HG03575 (cell line): ENCODE data around the gene CCR7.
"Not testable (repeated sequence)": the region's sequence is repeated elsewhere in the genome, so short reads cannot be mapped to it uniquely, and the experiment has no call there.

Experiments
- ATAC-seq: cut with Tn5 transposase; IDR thresholded peaks from one replicate; pipeline ENCODE4 v1.9.1; 2021; ENCODE audit not compliant: unreplicated experiment, insufficient number of reproducible peaks, low FRiP score; ENCODE audit errors: extremely low read depth

The CCR7 gene

GRCh38 chr17:40598301-40598618 is 33.0 kb upstream of the CCR7 start:
- no peak for ATAC-seq

DNA sequence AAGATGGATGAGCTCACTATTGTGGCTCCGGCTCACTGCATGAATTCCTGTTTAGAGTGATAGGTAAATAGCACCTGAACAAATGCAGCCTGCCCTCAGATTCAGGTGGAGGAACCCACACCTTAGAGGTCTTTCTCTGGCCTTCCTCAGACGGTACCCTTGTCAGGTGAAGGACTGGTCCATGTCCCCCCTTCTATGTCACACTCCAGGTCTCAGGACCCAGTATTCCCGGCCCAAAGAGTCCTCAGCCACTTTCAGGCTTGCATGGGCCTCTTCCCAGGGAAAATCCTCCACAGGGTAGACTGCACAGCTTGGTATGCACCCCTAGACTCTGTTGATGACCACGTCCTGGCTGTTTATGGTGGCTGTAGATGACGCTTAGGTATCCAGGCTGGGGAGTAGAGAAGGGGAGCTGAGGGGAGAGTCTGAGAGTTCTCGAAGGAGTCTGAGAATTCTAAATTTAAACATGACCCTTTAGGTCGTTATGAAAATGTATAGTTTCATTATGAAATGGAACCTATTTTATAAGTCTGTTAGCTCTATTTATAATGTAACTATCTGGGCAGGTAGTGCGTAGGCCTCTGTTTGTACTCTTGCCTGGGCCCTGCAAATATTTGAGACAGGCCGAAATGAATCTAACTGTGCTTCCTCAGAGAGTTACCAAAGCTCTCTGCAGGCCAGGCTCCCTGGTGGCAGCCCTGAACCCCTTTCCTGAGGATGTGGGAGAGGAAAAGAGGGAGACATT is 32.5 kb upstream of the CCR7 start:
- no peak for ATAC-seq

GRCh38 chr17:40597156-40597555 is 31.9 kb upstream of the CCR7 start:
- ATAC-seq, result no peak

- ATAC-seq, result no peak
Measured at GRCh38 chr17:40596261-40596919, 31.1 kb upstream of the CCR7 start.

- no peak for ATAC-seq
Measured at GRCh38 chr17:40590742-40591141, 25.5 kb upstream of the CCR7 start.

- no peak for ATAC-seq
Measured at GRCh38 chr17:40588552-40588951, 23.3 kb upstream of the CCR7 start.

- ATAC-seq, result not testable (repeated sequence)
Measured at GRCh38 chr17:40586264-40586663, 21.0 kb upstream of the CCR7 start.

DNA sequence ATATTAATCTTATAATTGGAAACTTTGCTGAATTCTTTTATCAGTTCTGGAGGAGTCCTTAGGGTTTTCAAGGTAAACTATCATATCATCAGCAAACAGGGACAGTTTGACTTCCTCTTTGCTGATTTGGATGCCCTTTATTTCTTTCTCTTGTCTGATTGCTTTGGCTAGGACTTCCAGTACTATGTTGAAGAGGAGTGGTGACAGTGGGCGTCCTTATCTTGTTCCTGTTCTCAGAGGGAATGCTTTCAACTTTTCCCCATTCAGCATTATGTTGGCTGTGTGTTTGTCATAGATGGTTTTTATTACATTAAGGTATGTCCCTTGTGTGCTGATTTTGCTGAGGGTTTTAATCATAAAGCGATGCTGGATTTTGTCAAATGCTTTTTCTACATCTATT is 19.7 kb upstream of the CCR7 start:
- not testable (repeated sequence) for ATAC-seq

DNA sequence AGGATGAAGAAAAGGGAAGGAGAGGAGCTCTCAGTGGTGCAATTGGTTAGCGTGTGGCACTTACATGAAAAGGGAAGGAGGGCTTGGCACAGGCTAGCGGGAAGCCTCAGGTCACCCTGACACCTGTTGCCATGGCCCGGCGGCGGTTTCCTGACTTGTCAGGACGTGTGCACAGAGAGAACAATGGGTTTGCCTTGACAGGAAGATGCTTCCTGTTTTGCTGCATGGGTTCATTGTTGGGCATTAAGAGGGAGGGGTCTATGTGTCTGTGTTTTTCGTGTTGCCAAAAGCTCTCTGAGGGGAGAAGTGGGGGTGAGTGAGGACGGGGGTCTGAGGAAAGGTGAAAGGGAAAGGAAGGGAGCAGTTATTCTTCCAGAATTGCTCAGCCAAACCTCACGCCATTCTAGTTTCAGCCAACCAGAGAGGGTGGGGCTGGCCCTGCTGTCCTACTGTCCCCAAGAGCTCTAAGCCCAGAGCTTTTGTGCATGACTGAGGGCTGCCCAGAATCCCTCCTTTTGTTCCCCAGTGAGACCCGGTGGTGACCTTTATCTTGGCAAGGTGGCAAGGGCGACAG is 17.1 kb upstream of the CCR7 start:
- no peak for ATAC-seq

DNA sequence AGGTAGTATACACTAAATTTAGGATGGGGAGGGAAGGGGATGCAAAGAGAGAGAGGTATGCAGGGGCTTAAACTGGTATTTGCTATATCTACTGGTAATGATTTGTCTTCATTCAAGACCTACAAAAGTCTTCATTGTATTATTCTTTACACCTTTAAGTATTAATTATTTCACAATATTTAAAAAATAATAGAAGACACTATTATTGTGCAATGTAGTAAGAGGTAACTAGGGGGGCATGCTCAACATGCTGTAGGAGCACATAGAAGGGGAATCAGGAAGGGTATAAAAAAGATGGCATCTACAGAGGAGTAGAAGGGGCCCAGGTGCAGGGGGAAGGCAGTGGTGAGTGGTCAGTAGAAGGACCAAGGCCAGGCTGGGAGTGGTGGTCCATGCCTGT is 14.9 kb upstream of the CCR7 start:
- no peak for ATAC-seq

- ATAC-seq, result no peak
Measured at GRCh38 chr17:40579471-40579870, 14.2 kb upstream of the CCR7 start.

- ATAC-seq, result peak; percentile 42
Measured at GRCh38 chr17:40577611-40578065, 12.4 kb upstream of the CCR7 start.

DNA sequence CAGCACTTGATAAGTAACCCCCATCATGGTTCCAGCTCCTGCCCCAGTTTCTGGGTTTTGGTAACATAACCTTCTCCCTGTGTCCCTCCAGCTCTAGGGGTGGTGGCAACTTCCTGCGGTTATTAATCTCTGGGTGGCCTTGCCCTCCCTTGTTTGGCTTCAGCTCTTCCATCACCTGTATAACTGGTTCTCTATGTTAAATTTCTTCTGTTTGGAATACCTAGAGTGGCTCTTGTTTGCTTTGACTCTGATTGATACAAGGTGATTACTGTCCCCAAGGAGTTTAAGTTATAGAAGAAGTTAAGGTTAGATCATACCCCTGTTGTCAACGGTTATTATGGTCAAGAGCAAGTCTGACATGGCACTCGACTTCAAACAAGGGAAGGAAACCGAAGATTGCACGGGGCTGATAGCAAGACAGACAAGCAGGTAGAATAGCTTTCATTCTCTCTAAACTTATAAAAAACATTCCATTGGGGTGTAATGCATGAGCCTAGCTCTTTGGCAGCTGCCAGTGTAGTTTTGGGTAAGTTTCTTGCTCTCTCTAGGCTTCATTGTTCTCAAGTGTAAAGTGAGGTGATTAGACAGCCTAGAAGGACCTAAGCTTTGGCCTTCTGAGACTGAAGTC is 11.0 kb upstream of the CCR7 start:
- no peak for ATAC-seq

GRCh38 chr17:40574292-40574691 is 9.0 kb upstream of the CCR7 start:
- ATAC-seq, result no peak

GRCh38 chr17:40572245-40572993 is 7.1 kb upstream of the CCR7 start:
- ATAC-seq, result not testable (repeated sequence)

- ATAC-seq, result no peak
Measured at GRCh38 chr17:40568074-40568836, 3.0 kb upstream of the CCR7 start.

- ATAC-seq, result no peak
Measured at GRCh38 chr17:40567377-40567776, 2.1 kb upstream of the CCR7 start.

- ATAC-seq, result no peak
Measured at GRCh38 chr17:40565769-40566409, 617 bp upstream of the CCR7 start.
